Hematopoietic multipotent progenitor cell (in vitro differentiated cells): Measurements from ENCODE around the gene TRIL. TPM values are rescaled to one million over a fixed set of nuclear protein-coding genes. Genes with fewer than 3 reads are reported as not detected.

ENCODE experiments used
- DNase-seq, 3 donors: peaks; one replicate each; pipeline ENCODE4 v3.0.0-alpha.2; 2011 to 2015; ENCODE audit warnings: low read depth in 2 of 3, low spot score in 2 of 3
- total RNA-seq: library from RNA; depleted of rRNA; stranded (reverse); fragments of >200 nt; gene quantifications from one replicate; pipeline ENCODE4 v1.2.3, GENCODE V29; 2012

The TRIL gene
- total RNA-seq, 1 donor: under 0.01 TPM

- no peak for DNase-seq
Measured at GRCh38 chr7:28983396-28984190, 25.5 kb upstream of the TRIL start.

GRCh38 chr7:28981161-28981465 is 23.0 kb upstream of the TRIL start:
- DNase-seq: no peak

- no peak for DNase-seq
Measured at GRCh38 chr7:28980451-28981160, 22.5 kb upstream of the TRIL start.

GRCh38 chr7:28979776-28980175 is 21.6 kb upstream of the TRIL start:
- no peak for DNase-seq

GRCh38 chr7:28977881-28978280 is 19.8 kb upstream of the TRIL start:
- no peak for DNase-seq

- no peak for DNase-seq
Measured at GRCh38 chr7:28976022-28976421, 17.9 kb upstream of the TRIL start.

- DNase-seq: no peak
Measured at GRCh38 chr7:28973591-28973990, 15.5 kb upstream of the TRIL start.

GRCh38 chr7:28964056-28964455 is 5.9 kb upstream of the TRIL start:
- DNase-seq: no peak

- DNase-seq: no peak
Measured at GRCh38 chr7:28961972-28962371, 3.8 kb upstream of the TRIL start.

GRCh38 chr7:28960071-28960840 is 2.1 kb upstream of the TRIL start:
- no peak for DNase-seq

- no peak for DNase-seq
Measured at GRCh38 chr7:28958980-28959347, 834 bp upstream of the TRIL start.

GRCh38 chr7:28957751-28958234 is 337 bp downstream of the TRIL start:
- DNase-seq: peak in 2 of 3 donors; percentile 13 to 18

- DNase-seq: peak in 2 of 3 donors; percentile 30 to 44
Measured at GRCh38 chr7:28957064-28957750, 923 bp downstream of the TRIL start.

GRCh38 chr7:28956608-28957063 is 1.5 kb downstream of the TRIL start:
- DNase-seq: peak in 2 of 3 donors; percentile 48 to 53

GRCh38 chr7:28955718-28956607 is 2.2 kb downstream of the TRIL start:
- peak in 2 of 3 donors; percentile 58 to 60 for DNase-seq

- DNase-seq: no peak
Measured at GRCh38 chr7:28955356-28955717, 2.8 kb downstream of the TRIL start.

GRCh38 chr7:28954946-28955345 is 3.2 kb downstream of the TRIL start:
- no peak for DNase-seq

GRCh38 chr7:28954471-28954870 is 3.7 kb downstream of the TRIL start:
- DNase-seq: no peak

- DNase-seq: peak in 1 of 3 donors; percentile 11
Measured at GRCh38 chr7:28953633-28954032, 4.5 kb downstream of the TRIL start.

GRCh38 chr7:28942168-28942567 is 16.0 kb downstream of the TRIL start:
- DNase-seq: no peak
